IPS-20b (cell line): ENCODE results near the gene PXDN.
A peak's percentile ranks its signal among the peaks of the same experiment; 100 is the strongest.
"Not testable (repeated sequence)": the region's sequence is repeated elsewhere in the genome, so short reads cannot be mapped to it uniquely, and the experiment has no call there.

Source experiments
- H3K27ac ChIP-seq: one replicate; pipeline ENCODE4 v1.5.1; 2013; ENCODE audit warnings: low read length
- H3K27me3 ChIP-seq: 2 replicates; pipeline ENCODE4 v1.6.1; 2013; ENCODE audit warnings: mild to moderate bottlenecking, low read length, inconsistent platforms; ENCODE audit not compliant: insufficient read depth
- H3K36me3 ChIP-seq: 2 replicates; pipeline ENCODE4 v1.6.1; 2013; ENCODE audit warnings: low read depth, mild to moderate bottlenecking, inconsistent platforms, low read length, moderate library complexity; ENCODE audit not compliant: insufficient read depth
- H3K4me1 ChIP-seq: 2 replicates; pipeline ENCODE4 v1.6.1; 2013; ENCODE audit warnings: mild to moderate bottlenecking, control low read depth, inconsistent platforms, low read length, moderate library complexity; ENCODE audit not compliant: insufficient read depth
- H3K4me3 ChIP-seq: 2 replicates; pipeline ENCODE4 v1.5.1; 2013; ENCODE audit warnings: mild to moderate bottlenecking, low read length, inconsistent platforms
- H3K9ac ChIP-seq: 2 replicates; pipeline ENCODE4 v1.6.1; 2013; ENCODE audit warnings: low read depth, mild to moderate bottlenecking, inconsistent platforms, low read length, moderate library complexity
- H3K9me3 ChIP-seq: 2 replicates; pipeline ENCODE4 v1.6.1; 2013; ENCODE audit warnings: mild to moderate bottlenecking, low read depth, low read length, inconsistent platforms; ENCODE audit not compliant: insufficient read depth

Gene PXDN

DNA sequence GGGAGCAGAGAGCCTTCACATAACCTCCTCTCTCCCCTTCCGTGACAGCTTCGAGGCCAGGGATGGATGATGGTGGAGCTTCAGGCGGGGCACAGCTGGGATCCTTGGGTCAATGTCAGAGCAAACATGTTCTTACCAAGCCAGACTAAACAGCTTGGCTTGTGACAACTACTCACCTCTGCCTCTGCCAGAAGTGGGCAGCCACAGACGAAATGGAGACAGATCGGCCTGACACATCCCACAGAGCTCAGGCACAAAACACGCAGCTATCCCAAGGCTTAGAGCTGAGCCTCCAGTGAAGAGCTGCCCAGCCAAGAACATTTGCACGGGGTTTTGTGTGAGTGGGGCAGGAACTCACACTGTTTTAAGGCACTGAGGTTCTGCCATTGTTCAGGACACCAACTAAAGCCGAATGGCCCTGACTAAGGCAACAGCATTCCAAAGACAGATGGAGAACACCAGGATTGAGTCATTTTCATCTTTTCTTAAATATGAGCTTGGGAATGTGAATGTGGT lies 12.8 kb downstream of the PXDN start:
- no peaks in the 10 kb centered on the region for H3K9me3 ChIP-seq
- no peaks in the 10 kb centered on the region for H3K27me3 ChIP-seq
- H3K4me3 ChIP-seq = no peak overlapping the region
- no peak overlapping the region for H3K9ac ChIP-seq
- no peak overlapping the region for H3K27ac ChIP-seq
- no peaks in the 10 kb centered on the region for H3K36me3 ChIP-seq
- H3K4me1 ChIP-seq = peaks cover 35% of the 10 kb centered on the region

DNA sequence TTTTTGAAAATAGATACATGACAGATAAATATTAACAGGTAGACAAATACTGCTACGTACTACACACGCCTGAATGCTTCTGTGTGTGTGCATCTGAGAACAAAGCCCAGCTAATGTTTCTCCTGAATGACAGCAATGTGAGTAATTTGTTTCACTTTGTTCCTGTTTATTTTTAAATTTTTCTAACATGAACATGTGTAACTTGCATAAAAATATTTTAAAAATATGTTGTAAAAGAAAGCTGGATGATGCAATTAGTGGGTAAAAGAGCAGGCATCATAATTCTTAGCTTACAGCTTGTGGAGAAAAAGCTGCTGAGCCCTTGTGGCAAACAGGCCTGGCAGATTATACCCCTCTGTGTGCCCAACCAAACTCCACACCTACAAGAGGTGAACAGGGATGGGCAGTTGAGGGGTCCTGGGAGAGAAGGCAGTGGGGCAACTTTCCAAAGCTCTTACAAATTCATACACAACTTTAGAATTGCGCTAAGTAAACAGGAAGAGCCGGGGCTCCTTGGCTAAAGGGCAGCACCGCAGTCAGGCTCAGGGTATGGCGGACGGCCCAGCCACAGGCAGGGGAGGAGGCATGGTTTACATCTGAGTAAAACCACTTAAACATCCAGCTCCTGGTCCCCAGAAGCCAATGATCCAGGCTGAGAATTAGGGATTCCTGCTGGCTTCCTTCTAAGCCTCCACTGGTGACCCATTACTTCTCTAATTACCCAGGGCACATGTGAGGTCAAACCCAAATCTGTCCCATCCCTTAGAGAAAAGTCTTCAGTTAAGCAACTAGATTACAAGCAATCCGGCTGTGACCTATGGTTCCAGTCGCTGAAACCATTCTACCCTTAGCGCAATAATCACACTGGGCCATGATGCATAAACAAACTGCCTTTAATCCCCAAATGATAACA lies 14.0 kb downstream of the PXDN start:
- Histone ChIP-seq H3K9ac (0 out of 2 replicates have a peak overlapping the region, but pooled peaks have one; percentile 1), H3K36me3 (no peaks in the 10 kb centered on the region), H3K27me3 (no peaks in the 10 kb centered on the region), H3K27ac (no peak overlapping the region), H3K9me3 (no peaks in the 10 kb centered on the region), H3K4me3 (peak overlapping the region; percentile 37; the same call in 1 of the 2 replicates), H3K4me1 (peaks cover 35% of the 10 kb centered on the region)

DNA sequence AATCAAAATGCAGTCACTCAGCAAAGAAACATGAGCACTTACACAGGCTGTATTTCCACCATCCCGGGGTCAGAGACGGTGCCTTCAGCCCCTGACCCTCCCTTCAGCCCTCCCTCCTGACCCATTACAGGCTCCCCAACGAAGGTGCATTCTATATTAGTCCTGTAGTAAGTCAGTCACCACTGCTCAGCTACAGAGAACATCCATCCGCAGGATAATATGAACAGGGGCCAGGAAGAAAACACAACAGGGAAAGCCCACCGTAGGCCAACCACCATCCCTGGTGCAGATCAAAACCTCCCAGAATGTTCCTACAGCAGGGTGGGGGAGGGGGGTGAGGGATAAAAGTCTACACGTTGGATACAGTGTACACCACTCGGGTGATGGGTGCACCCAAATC lies 15.1 kb downstream of the PXDN start:
- H3K4me1 ChIP-seq = peaks cover 35% of the 10 kb centered on the region
- no peak overlapping the region for H3K4me3 ChIP-seq
- no peak overlapping the region for H3K27ac ChIP-seq

DNA sequence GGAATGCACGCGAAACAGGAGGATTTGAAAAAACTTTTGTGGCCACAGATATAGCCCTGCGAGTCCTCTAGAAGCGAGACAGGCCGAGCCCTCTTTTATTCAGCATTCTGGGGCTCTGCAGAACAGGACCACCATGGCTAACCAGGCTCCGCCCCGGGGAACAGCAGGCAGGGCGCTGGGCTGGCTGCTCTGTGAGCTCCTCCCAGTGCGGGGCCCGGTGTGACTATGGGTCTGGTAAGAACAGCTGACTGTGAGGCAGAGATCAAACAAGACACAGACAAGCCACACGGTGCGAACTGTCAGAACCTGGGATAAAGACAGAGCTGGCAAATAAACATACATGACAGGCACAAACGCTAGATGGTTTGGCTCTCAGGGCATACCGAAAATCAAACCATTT lies 15.5 kb downstream of the PXDN start:
- H3K4me1 ChIP-seq = peaks cover 35% of the 10 kb centered on the region
- H3K9ac ChIP-seq = no peak overlapping the region
- H3K9me3 ChIP-seq = no peaks in the 10 kb centered on the region
- no peak overlapping the region for H3K4me3 ChIP-seq
- no peaks in the 10 kb centered on the region for H3K27me3 ChIP-seq
- H3K36me3 ChIP-seq = no peaks in the 10 kb centered on the region
- H3K27ac ChIP-seq = no peak overlapping the region

More for the DNA sequence above, 15.1 kb downstream of the PXDN start:
- Histone ChIP-seq H3K36me3 (no peaks in the 10 kb centered on the region), H3K9me3 (no peaks in the 10 kb centered on the region), H3K9ac (no peak overlapping the region), H3K27me3 (no peaks in the 10 kb centered on the region)

DNA sequence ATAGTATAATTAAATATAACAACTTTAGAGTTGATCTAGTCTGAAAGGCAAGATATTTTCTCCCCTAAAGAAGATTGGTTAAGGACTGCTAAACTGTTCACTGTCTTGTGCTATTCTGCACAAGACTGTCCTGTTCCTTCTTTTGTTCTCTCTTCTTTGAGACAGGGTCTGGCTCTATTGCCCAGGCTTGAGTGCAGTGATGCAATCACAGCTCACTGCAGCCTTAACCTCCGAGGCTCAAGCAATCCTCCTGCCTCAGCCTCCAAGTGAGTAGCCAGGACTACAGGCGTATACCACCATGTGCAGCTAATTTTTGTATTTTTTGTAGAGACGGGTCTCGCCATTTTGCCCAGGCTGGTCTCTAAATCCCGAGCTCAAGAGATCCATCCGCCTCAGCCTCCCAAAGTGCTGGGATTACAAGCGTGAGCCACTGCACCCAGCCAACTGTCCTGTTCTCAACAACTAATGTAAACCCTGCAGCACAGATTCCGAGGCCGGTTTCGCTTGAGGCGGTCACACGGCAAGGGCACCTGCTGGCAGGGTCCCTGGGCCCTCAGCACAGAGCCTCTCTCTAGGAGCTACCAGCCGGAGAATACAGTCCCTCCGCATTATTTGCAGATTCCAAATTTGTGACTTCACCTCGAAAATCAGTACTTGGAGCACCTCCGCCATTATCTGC lies 16.4 kb downstream of the PXDN start:
- H3K27ac ChIP-seq = no peak overlapping the region

DNA sequence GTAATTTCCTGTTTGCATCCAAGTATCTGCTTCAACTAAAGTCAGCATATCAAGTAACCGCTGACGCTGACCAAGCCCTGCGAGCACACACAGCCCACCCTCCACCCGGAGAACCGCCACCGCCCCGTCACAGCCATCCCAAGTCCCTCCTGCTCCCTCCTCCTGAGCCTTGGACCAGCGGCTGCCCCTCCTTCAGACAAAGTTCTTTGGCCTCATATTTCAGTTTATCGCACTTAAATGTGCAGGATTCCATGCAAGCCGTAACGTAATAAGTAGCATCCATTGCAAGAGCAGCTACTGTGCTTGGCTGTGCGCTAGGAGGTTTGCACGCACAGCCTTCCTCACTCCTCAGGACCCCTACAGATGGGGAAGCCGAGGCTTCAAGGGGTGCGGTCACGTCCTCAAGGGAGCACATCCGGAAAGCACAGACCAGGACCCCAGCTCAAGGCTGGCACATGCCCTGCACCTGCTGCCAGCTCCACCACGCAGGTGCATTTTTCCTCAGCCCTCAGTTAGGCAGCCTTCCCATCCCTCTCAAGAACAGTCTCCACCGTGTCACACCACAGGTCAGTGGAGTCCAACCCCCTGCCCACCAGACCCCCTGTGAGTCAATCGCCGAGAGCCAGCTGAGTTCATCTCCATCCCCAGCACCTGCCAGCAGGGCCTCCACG lies 17.1 kb downstream of the PXDN start:
- H3K4me1 ChIP-seq = peaks cover 35% of the 10 kb centered on the region
- no peaks in the 10 kb centered on the region for H3K9me3 ChIP-seq
- H3K4me3 ChIP-seq = no peak overlapping the region
- H3K36me3 ChIP-seq = no peaks in the 10 kb centered on the region
- no peaks in the 10 kb centered on the region for H3K27me3 ChIP-seq
- no peak overlapping the region for H3K9ac ChIP-seq
- H3K27ac ChIP-seq = no peak overlapping the region

More for the DNA sequence above, 16.4 kb downstream of the PXDN start:
- H3K27me3 ChIP-seq = no peaks in the 10 kb centered on the region
- H3K9ac ChIP-seq = no peak overlapping the region
- H3K4me3 ChIP-seq = no peak overlapping the region
- peaks cover 35% of the 10 kb centered on the region for H3K4me1 ChIP-seq
- H3K36me3 ChIP-seq = no peaks in the 10 kb centered on the region
- no peaks in the 10 kb centered on the region for H3K9me3 ChIP-seq

DNA sequence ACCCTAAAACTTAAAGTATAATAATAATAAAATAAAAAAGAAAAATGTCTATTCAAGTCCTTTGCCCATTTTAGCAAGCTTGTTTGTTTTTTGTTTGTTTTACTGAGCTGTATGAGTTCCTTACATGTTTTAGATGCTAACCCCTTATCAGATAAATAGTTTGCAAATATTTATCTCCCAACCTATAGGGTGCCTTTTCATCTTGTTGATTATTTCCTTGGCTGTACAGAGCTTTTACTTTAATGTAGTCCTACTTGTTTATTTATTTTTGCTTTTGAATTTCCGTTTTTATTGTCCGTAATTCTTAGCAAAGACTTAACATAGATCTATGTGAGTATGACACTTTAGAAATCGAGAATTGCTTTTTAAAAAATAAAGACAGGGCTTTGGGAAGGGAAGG lies 17.8 kb downstream of the PXDN start:
- Histone ChIP-seq H3K36me3 (no peaks in the 10 kb centered on the region), H3K27me3 (no peaks in the 10 kb centered on the region), H3K27ac (no peak overlapping the region), H3K9ac (no peak overlapping the region), H3K4me3 (no peak overlapping the region), H3K9me3 (no peaks in the 10 kb centered on the region), H3K4me1 (peaks cover 33% of the 10 kb centered on the region)

DNA sequence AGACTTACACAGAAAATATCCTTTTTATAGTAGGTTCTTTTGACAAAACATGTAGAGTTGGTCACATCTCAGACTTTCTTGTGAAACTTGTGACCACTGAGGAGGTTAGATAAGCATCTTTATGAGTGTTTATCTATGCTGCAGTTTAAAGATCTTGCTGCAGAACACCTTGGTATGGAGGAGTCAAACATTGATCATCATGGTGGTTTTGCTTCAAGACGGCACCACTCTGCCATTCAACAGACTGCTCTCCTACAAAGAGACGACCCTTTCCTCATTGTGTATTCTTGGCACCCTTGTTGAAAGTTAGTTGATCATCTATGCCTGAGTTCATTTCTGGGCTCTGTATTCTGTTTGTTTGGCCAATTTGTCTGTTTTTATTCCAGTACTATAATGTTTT lies 20.0 kb downstream of the PXDN start:
- H3K27ac ChIP-seq, H3K4me3 ChIP-seq, H3K9me3 ChIP-seq, H3K36me3 ChIP-seq, H3K27me3 ChIP-seq, H3K9ac ChIP-seq: not testable (repeated sequence)
- peaks cover 12% of the 10 kb centered on the region; the same call in 1 of the 2 replicates for H3K4me1 ChIP-seq

DNA sequence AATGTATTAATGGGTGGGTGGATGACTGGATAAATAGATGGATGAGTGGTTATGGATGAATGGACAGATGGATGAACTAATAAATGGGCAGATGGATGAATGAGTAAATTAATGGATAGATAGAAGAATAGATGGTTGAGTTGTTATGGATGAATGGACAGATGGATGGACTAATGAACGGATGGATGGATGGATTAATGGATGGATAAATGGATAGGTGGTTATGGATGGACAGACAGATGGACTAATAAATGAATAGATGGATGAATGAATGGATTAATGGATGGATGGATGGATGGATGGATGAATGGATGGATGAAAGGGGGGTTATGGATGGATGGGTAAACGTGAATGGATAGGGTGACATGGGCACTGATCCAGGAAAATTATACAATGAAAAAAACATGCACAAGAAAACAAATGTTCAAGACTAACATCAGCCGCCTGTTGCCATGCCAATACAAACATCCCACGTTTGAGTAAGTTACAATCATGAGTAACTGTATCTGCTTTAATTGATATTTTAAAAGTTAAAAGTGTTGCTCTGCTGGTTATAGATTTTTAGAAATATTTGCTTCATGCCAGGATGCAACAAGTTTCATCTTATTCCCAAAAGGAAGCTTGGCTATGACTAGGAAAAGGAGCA lies 20.8 kb downstream of the PXDN start:
- Histone ChIP-seq H3K9ac (no peak overlapping the region), H3K9me3 (no peaks in the 10 kb centered on the region), H3K27ac (no peak overlapping the region), H3K27me3 (no peaks in the 10 kb centered on the region), H3K36me3 (no peaks in the 10 kb centered on the region), H3K4me3 (no peak overlapping the region), H3K4me1 (peaks cover 4% of the 10 kb centered on the region; the same call in 1 of the 2 replicates)

DNA sequence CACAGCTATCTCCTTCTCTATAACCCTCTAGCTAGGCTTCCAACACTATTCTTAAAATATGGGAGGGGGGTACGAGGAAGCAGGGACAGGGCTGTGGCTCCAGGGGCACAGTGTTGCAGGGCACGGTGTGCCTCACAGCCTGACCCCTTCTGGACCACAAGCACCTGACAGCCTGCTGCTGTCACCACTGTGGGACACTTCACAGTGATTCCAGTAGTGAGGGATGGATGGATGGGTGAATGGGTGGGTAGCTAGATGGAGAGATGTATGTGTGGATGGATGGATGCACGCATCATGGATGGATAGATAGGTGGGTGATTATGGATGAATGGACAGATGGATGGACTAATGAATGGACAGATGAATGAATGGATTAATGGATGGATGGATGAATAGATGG lies 21.6 kb downstream of the PXDN start:
- Histone ChIP-seq H3K4me3 (no peak overlapping the region), H3K36me3 (no peaks in the 10 kb centered on the region), H3K9me3 (no peaks in the 10 kb centered on the region), H3K4me1 (no peaks in the 10 kb centered on the region), H3K27me3 (no peaks in the 10 kb centered on the region), H3K27ac (no peak overlapping the region), H3K9ac (no peak overlapping the region)
